ENCODE results near the gene SLC25A36.
A peak's percentile ranks its signal among the peaks of the same experiment; 100 is the strongest.
"Not testable (repeated sequence)": the region's sequence is repeated elsewhere in the genome, so short reads cannot be mapped to it uniquely, and the experiment has no call there.

Gene SLC25A36

DNA sequence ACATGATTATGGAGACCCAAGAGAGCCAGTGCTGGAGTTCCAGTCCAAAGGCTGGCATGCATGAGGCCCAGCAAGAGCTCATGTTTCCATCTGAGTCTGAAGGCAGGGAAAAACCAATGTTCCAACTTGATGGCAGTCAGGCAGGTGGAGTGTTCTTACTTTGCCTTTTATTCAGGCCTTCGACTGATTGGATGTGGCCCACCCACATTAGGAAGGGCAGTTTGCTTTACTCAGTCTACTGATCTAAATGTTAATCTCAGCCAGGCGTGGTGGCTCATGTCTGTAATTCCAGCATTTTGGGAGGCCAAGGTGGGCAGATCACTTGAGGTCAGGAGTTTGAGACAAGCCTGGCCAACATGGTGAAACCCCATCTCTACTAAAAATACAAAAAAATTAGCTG is 53.2 kb downstream of the SLC25A36 start:
- DNase-seq (ENCODE audit: low spot score) = not testable (repeated sequence)

- DNase-seq (ENCODE audit: low spot score) = no peak
These were observed 54.2 kb downstream of the SLC25A36 start for GRCh38 chr3:140995881-140996280.

DNA sequence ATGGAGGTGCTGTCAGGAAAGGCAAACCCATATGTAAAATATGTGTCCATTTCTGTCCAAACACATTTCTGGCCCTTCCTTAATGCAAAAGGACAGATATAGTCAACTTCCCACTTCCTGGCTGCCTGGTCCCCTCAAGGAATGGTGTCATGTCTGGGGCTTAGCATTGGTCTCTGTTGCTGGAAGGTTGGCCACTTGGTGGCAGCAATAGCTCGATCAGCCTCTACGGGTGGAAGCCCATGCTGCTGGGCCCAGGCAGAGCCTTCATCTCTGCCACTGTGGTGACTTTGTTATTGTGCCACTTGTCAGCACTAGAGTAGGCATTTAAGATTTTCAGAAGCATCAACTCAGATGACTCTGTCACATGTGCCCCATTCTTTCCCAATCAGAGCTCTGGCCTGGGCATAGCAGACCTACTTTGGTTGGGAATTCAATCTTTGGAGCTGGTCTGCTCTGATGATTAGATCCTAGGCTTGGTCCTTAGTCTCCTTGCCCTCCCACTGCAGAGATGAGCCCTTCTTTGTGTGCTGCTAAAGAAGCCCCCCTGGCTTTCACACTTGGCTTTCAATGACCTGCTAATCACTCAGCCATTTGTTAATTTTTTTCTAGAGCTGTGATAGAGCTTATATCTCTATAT is 58.5 kb downstream of the SLC25A36 start:
- DNase-seq (ENCODE audit: low spot score) = peak; percentile 80

DNA sequence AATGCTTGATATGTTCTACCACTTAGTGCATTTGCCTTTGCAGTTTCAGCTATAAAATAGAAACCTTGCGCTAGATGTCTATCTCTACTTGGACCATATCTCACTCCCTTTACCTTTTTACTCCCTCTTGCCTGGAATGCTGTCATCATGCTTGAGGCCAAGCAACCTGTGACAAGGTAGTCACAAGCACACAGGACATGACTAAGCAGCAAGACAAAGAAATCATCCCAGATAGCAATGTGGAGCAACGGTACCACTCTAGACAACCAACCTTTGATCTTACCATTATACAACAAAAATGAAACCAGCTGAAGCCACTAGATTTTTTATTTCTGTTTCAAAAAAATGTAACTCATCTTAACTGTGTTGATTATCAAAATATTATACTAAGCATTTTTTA is 59.0 kb downstream of the SLC25A36 start:
- no peak for DNase-seq (ENCODE audit: low spot score)

GRCh38 chr3:141006344-141006743 is 64.7 kb downstream of the SLC25A36 start:
- no peak for DNase-seq (ENCODE audit: low spot score)

- DNase-seq (ENCODE audit: low spot score) = no peak
These were observed 67.9 kb downstream of the SLC25A36 start for GRCh38 chr3:141009496-141009895.

DNA sequence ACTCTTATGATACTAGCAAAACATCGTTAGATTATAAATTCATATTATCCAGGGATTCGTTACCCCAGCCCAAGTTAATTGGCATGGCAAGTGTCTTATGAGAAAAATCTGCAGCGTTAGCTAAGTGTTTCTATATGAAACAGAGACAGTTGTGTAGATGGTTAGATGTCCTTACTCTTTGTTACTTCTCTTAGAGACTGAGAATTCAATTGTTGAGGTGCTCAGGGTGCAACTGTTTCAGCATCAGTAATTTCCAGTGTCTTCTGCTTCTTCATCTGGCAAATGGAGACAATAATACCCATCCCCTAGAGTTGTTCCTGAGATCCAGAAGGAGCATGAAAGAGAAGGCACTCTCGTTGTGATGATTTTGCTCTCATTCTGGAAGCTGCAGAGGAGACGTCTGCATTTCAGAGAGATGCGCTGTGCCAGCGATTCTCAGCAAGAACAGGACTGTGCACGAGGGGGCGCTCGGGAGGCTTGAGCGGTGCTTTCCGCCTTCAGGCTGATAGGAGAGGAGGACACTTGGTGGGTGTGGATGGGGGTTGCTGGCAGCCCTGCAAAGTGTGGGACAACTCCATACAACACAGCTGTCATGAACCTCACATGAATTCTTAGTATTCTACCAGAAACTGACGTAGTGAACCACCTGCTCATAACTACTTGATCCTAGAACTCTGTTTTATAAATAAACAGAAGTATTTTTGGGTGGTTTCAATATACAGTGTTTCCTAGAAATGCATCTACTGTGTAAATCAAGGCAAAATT is 69.8 kb downstream of the SLC25A36 start:
- peak; percentile 84 for DNase-seq (ENCODE audit: low spot score)

DNA sequence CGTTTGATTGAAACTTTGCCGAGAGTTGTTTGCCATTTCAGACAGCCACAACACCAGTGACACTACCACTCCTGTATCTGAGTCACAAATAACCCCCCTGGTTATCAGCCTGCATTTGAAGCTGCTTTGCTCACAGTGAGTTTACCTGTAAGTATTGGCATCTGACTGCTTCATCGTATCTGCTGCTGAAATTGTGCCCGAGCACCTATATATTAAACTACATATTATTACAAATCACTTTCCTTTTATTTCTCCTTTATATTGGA is 70.3 kb downstream of the SLC25A36 start:
- DNase-seq (ENCODE audit: low spot score) = no peak

- DNase-seq (ENCODE audit: low spot score) = no peak
These were observed 70.9 kb downstream of the SLC25A36 start for GRCh38 chr3:141012571-141012970.

GRCh38 chr3:141015481-141015880 is 73.8 kb downstream of the SLC25A36 start:
- DNase-seq (ENCODE audit: low spot score) = no peak

- DNase-seq (ENCODE audit: low spot score) = not testable (repeated sequence)
These were observed 76.0 kb downstream of the SLC25A36 start for GRCh38 chr3:141017366-141018322.

- peak; percentile 24 for DNase-seq (ENCODE audit: low spot score)
These were observed 77.6 kb downstream of the SLC25A36 start for GRCh38 chr3:141019244-141019643.

DNA sequence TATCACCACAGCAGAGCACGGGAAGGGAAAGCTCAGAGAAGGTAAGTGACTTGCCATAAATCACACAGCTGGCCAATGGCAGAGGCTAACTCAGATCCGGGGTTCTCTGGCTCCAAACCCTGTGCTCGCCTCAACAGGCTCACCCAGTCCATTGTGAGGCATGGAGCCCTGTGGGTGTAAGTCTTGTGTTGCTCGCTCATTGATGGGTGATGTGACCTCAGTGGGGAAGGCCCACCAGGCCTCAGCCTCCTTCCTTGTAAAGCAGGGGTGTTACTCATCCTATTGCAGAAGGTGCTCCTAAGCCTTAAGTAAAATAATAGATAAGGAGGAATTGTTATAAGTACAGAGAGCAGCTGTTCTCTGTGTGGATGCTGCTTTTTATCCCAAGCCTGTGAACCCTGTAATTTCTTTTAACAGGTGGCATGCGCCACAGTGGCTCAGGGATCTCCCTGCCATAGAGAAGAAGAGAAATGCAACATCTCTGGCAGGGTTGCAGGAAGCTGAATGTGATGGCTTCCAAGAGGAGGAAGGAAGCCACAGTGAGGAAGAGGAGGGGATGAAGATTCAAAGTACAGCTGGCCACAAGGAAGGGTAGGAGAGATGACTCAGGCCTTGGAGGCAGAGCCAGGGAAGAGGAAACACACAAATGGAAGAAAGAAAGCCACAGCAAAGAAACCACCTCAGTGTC is 78.7 kb downstream of the SLC25A36 start:
- DNase-seq (ENCODE audit: low spot score) = no peak

DNA sequence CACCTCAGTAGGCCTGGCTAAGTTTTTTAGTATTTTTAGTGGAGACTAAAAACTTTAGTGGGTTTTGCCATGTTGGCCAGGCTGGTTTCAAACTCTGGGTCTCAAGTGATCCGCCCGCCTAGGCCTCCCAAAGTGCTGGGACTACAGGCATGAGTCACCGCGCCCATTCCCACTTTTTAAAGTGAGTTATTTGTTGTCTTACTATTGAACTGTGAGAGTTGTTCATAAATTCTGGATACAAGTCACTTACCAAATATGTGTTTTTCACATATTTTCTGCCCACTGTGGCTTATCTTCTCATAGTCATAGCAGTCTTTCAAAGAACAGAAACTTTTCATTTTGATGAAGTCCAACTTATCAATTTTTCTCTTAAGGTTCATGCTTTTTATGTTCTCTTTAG is 79.6 kb downstream of the SLC25A36 start:
- no peak for DNase-seq (ENCODE audit: low spot score)

All from D341Med (cell line).